CD4-positive, alpha-beta T cell (primary cell): ENCODE measurements around the gene PSMC6. TPM values are rescaled to one million over a fixed set of nuclear protein-coding genes. Genes with fewer than 3 reads are reported as not detected.
"Not testable (repeated sequence)": the region's sequence is repeated elsewhere in the genome, so short reads cannot be mapped to it uniquely, and the experiment has no call there.

Experiments used
- ATAC-seq: fragments of 200-7000 bp; cut with Tn5 transposase; one replicate; pipeline ENCODE4 v1.10.0; 2022; ENCODE audit warnings: mild to moderate bottlenecking; ENCODE audit not compliant: poor library complexity
- CTCF ChIA-PET: fragments of 350-600 bp; sonication (Branson Sonifier 250); formaldehyde crosslinking; loops from one replicate; lab custom pipeline; 2021; ENCODE audit warnings: antibody characterized with exemption, inconsistent platforms; lab: Charles Lee
- POLR2A ChIA-PET: fragments of 350-600 bp; sonication (Branson Sonifier 250); formaldehyde crosslinking; loops from one replicate; lab custom pipeline; 2021; ENCODE audit warnings: antibody characterized with exemption, inconsistent platforms; lab: Charles Lee
- DNase-seq, 14 experiments: peaks; one replicate each; pipeline ENCODE4 v3.0.0-alpha.2; 2013 to 2020; ENCODE audit warnings: mixed read lengths in 2 of 14
- H3K27ac ChIP-seq, 2 donors: one replicate each; pipeline versions ENCODE4 v1.5.1 to v1.7.0; 2013; ENCODE audit warnings: low read length in 2 of 2, low read depth in 1 of 2, mild to moderate bottlenecking in 1 of 2
- H3K27me3 ChIP-seq, 2 experiments: 1 replicate in 1 of 2; 2 replicates in 1 of 2; pipeline versions ENCODE4 v1.6.1 to v1.7.0; 2013; ENCODE audit warnings: low read length in 2 of 2, control low read depth in 1 of 2, mild to moderate bottlenecking in 1 of 2, moderate library complexity in 1 of 2; ENCODE audit not compliant: insufficient read depth in 2 of 2, control insufficient read depth in 1 of 2
- H3K36me3 ChIP-seq: one replicate; pipeline ENCODE4 v1.6.1; 2013; ENCODE audit warnings: low read length, control low read depth; ENCODE audit not compliant: insufficient read depth
- H3K4me1 ChIP-seq: one replicate; pipeline ENCODE4 v1.6.1; 2013; ENCODE audit warnings: low read length, control low read depth; ENCODE audit not compliant: insufficient read depth
- H3K4me3 ChIP-seq: one replicate; pipeline ENCODE4 v1.5.1; 2013; ENCODE audit warnings: mild to moderate bottlenecking, low read length, moderate library complexity
- H3K9me3 ChIP-seq, 2 experiments: 1 replicate in 1 of 2; 2 replicates in 1 of 2; pipeline versions ENCODE4 v1.6.1 to v1.7.0; 2013; ENCODE audit warnings: low read length in 2 of 2, mild to moderate bottlenecking in 2 of 2, control low read depth in 1 of 2, moderate library complexity in 1 of 2; ENCODE audit not compliant: control insufficient read depth in 1 of 2, insufficient read depth in 1 of 2
- H3K27ac Mint-ChIP-seq: one replicate; pipeline ENCODE4 v1.8.0; 2020; ENCODE audit warnings: mixed read lengths
- H3K27me3 Mint-ChIP-seq: one replicate; pipeline ENCODE4 v1.8.0; 2021; ENCODE audit warnings: mixed read lengths
- H3K36me3 Mint-ChIP-seq: one replicate; pipeline ENCODE4 v1.8.0; 2021; ENCODE audit warnings: low read depth, mixed read lengths
- H3K4me1 Mint-ChIP-seq: one replicate; pipeline ENCODE4 v1.8.0; 2021; ENCODE audit warnings: low read depth, mixed read lengths
- H3K4me3 Mint-ChIP-seq: one replicate; pipeline ENCODE4 v1.8.0; 2020; ENCODE audit warnings: mild to moderate bottlenecking, mixed read lengths
- H3K9me3 Mint-ChIP-seq: one replicate; pipeline ENCODE4 v1.8.0; 2020; ENCODE audit warnings: mixed read lengths
- CTCF ChIP-seq: fragments of 200-600 bp; IDR thresholded peaks from one replicate; pipeline ENCODE4 v1.8.0; 2022; ENCODE audit warnings: antibody characterized with exemption, mild to moderate bottlenecking
- intact Hi-C, 2 experiments: fragments of 100-400 bp; cut with DNase I in 1 of 2; cut with micrococcal nuclease in 1 of 2; formaldehyde crosslinking; loops; one replicate each; pipeline versions ENCODE4 v1.15.1 to v1.9.0; 2023 to 2025; cut with DNase I, micrococcal nuclease
- total RNA-seq, 174 experiments: library from RNA in 2 of 174; stranded (reverse) in 2 of 174; gene quantifications; one replicate each; pipeline ENCODE4 v1.2.3 and lab custom pipeline; 2021 to 2026

PSMC6 gene
- total RNA-seq, 2 experiments from 2014 or later: 110 to 111 TPM

- H3K27me3 Mint-ChIP-seq, H3K9me3 Mint-ChIP-seq, intact Hi-C loops, ATAC-seq, H3K27me3 ChIP-seq, H3K9me3 ChIP-seq, H3K4me3 ChIP-seq, DNase-seq: not testable (repeated sequence)
- H3K27ac Mint-ChIP-seq: peak overlapping the region; percentile 94
- Histone ChIP-seq H3K27ac (peak overlapping the region in 1 of 2 donors; percentile 57), H3K36me3 (peaks cover 50% of the 10 kb centered on the region), H3K4me1 (peaks cover 33% of the 10 kb centered on the region)
- peak overlapping the region; percentile 72 for H3K4me3 Mint-ChIP-seq
- peaks cover 39% of the 10 kb centered on the region for H3K4me1 Mint-ChIP-seq
- POLR2A ChIA-PET: interaction anchor here (0.6 to 5.8 kb wide), 12 partner anchors 9 to 177 kb away, joined by 3 to 113 read pairs (median 4); partner anchors contain the start of genes ERO1A, GPR137C, PSMC6 and TXNDC16
- H3K36me3 Mint-ChIP-seq: peaks cover 76% of the 10 kb centered on the region
- CTCF ChIA-PET: interaction anchor here (0.7 to 1.4 kb wide), 2 partner anchors 9 to 33 kb away, joined by 3 to 4 read pairs; no protein-coding TSS in a partner anchor
Measured at GRCh38 chr14:52729035-52729434, 22.0 kb downstream of the PSMC6 start.

- ChIA-PET POLR2A (interaction anchor here (0.6 to 5.8 kb wide), 13 partner anchors 9 to 178 kb away, joined by 3 to 113 read pairs (median 5); partner anchors contain the start of genes ERO1A, GNPNAT1, GPR137C and TXNDC16), CTCF (interaction anchor here (0.7 to 1.4 kb wide), 2 partner anchors 9 to 32 kb away, joined by 3 to 4 read pairs; no protein-coding TSS in a partner anchor)
- Histone ChIP-seq H3K9me3 (no peaks in the 10 kb centered on the region), H3K27ac (peak overlapping the region; percentile 57 to 89), H3K4me3 (peak overlapping the region; percentile 100), H3K36me3 (peaks cover 46% of the 10 kb centered on the region), H3K27me3 (no peaks in the 10 kb centered on the region), H3K4me1 (peaks cover 33% of the 10 kb centered on the region)
- Mint-ChIP-seq H3K36me3 (peaks cover 76% of the 10 kb centered on the region), H3K4me3 (peak overlapping the region; percentile 93), H3K9me3 (no peaks in the 10 kb centered on the region), H3K27me3 (no peaks in the 10 kb centered on the region), H3K27ac (peak overlapping the region; percentile 94), H3K4me1 (peaks cover 39% of the 10 kb centered on the region)
- no peak for ATAC-seq
- TF ChIP-seq CTCF: no peak
- intact Hi-C loops: no loop called here
- DNase-seq: no peak
Measured at GRCh38 chr14:52729585-52729924, 22.6 kb downstream of the PSMC6 start.

GRCh38 chr14:52729925-52730708 lies 23.1 kb downstream of the PSMC6 start, which contains the start of gene STYX:
TSS of gene STYX (plus strand) at chr14:52730166. CDS start at chr14:52730475, 309 bp downstream.
- CTCF ChIA-PET: interaction anchor here (0.7 to 1.4 kb wide), 3 partner anchors 10 to 32 kb away, joined by 3 to 6 read pairs (median 4); no protein-coding TSS in a partner anchor
- H3K4me1 Mint-ChIP-seq: peaks cover 37% of the 10 kb centered on the region
- peak; percentile 95 for ATAC-seq

More at GRCh38 chr14:52729925-52730708, 23.1 kb downstream of the PSMC6 start, which contains the start of gene STYX:
- Histone ChIP-seq H3K4me1 (peaks cover 36% of the 10 kb centered on the region), H3K36me3 (peaks cover 41% of the 10 kb centered on the region), H3K4me3 (peak within 1 kb of the TSS; percentile 100), H3K27ac (peak within 1 kb of the TSS; percentile 84 to 89), H3K9me3 (no peaks in the 10 kb centered on the region), H3K27me3 (no peaks in the 10 kb centered on the region)
- Mint-ChIP-seq H3K9me3 (no peaks in the 10 kb centered on the region), H3K4me3 (peak within 1 kb of the TSS; percentile 93), H3K27me3 (no peaks in the 10 kb centered on the region), H3K27ac (peak within 1 kb of the TSS; percentile 94), H3K36me3 (peaks cover 74% of the 10 kb centered on the region)
- peak; percentile 94 to 100 (median 98) for DNase-seq
- no peak for TF ChIP-seq CTCF
- POLR2A ChIA-PET: interaction anchor here (0.6 to 5.8 kb wide), 14 partner anchors 8 to 178 kb away, joined by 3 to 113 read pairs (median 4); partner anchors contain the start of genes ERO1A, GNPNAT1, GPR137C and TXNDC16
- intact Hi-C loops: loop anchor here (2.0 to 5.0 kb wide), 5 partner anchors 15 to 178 kb away; partner anchors contain the start of genes GNPNAT1 (in 2 of the 2), GPR137C (in 1 of the 2), PSMC6 (in 1 of the 2) and TXNDC16 (in 1 of the 2)
